ENCODE results near the gene DNAJA2.

- TF ChIP-seq CTCF (IDR thresholded peaks at IDR 0.05): no peak
- no peak for TF ChIP-seq POLR2A (IDR thresholded peaks at IDR 0.05)
Measured at GRCh38 chr16:46911038-46911437, 62.4 kb downstream of the DNAJA2 start.

All from uterus (tissue), 2 donors.